LoVo (cell line): ENCODE results near the gene FAM177B.
"Not testable (repeated sequence)": the region's sequence is repeated elsewhere in the genome, so short reads cannot be mapped to it uniquely, and the experiment has no call there.

Experiments used
- DNase-seq: peaks from one replicate; pipeline ENCODE4 v3.0.0-alpha.2; 2016; ENCODE audit warnings: low spot score

Gene FAM177B

GRCh38 chr1:222741630-222742457 lies 4.8 kb downstream of the FAM177B start:
- DNase-seq, result not testable (repeated sequence)

- no peak for DNase-seq
These were observed 12.9 kb downstream of the FAM177B start for GRCh38 chr1:222749927-222750326.

- DNase-seq, result no peak
These were observed 13.6 kb downstream of the FAM177B start for GRCh38 chr1:222750651-222751050.

GRCh38 chr1:222751255-222751654 lies 14.3 kb downstream of the FAM177B start:
- DNase-seq, result no peak

GRCh38 chr1:222754366-222755139 lies 17.6 kb downstream of the FAM177B start:
- no peak for DNase-seq

- no peak for DNase-seq
These were observed 20.8 kb downstream of the FAM177B start for GRCh38 chr1:222757646-222758268.

GRCh38 chr1:222759451-222760035 lies 22.5 kb downstream of the FAM177B start:
- DNase-seq, result no peak

- no peak for DNase-seq
These were observed 24.1 kb downstream of the FAM177B start for GRCh38 chr1:222761083-222761482.

- not testable (repeated sequence) for DNase-seq
These were observed 25.2 kb downstream of the FAM177B start for GRCh38 chr1:222762178-222762577.

- DNase-seq, result no peak
These were observed 30.2 kb downstream of the FAM177B start for GRCh38 chr1:222767152-222767571.

- DNase-seq, result no peak
These were observed 31.6 kb downstream of the FAM177B start for GRCh38 chr1:222768592-222768991.

- no peak for DNase-seq
These were observed 32.2 kb downstream of the FAM177B start for GRCh38 chr1:222769181-222769580.

GRCh38 chr1:222769971-222770620 lies 33.1 kb downstream of the FAM177B start:
- DNase-seq, result no peak

GRCh38 chr1:222772996-222773379 lies 36.0 kb downstream of the FAM177B start:
- DNase-seq, result no peak

- no peak for DNase-seq
These were observed 40.5 kb downstream of the FAM177B start for GRCh38 chr1:222777463-222777862.

- DNase-seq, result no peak
These were observed 41.0 kb downstream of the FAM177B start for GRCh38 chr1:222777977-222778376.

GRCh38 chr1:222781251-222781650 lies 44.2 kb downstream of the FAM177B start:
- DNase-seq, result no peak

- no peak for DNase-seq
These were observed 46.0 kb downstream of the FAM177B start for GRCh38 chr1:222783051-222783450.

- DNase-seq, result no peak
These were observed 47.4 kb downstream of the FAM177B start for GRCh38 chr1:222784371-222784770.

- no peak for DNase-seq
These were observed 47.9 kb downstream of the FAM177B start for GRCh38 chr1:222784916-222785315.

GRCh38 chr1:222785529-222785928 lies 48.5 kb downstream of the FAM177B start:
- DNase-seq, result no peak

- no peak for DNase-seq
These were observed 49.1 kb downstream of the FAM177B start for GRCh38 chr1:222786121-222786520.
